Hematopoietic multipotent progenitor cell treated with erythropoietin and hydrocortisone succinate and interleukin-3 and kit ligand, for 15 days (in vitro differentiated cells): ENCODE measurements around the gene RNU7-1.
A peak's percentile ranks its signal among the peaks of the same experiment; 100 is the strongest.
"Not testable (repeated sequence)": the region's sequence is repeated elsewhere in the genome, so short reads cannot be mapped to it uniquely, and the experiment has no call there.

Source experiments
- DNase-seq: peaks from one replicate; pipeline ENCODE4 v3.0.0-alpha.2; 2015; ENCODE audit warnings: low spot score

RNU7-1 gene

DNA sequence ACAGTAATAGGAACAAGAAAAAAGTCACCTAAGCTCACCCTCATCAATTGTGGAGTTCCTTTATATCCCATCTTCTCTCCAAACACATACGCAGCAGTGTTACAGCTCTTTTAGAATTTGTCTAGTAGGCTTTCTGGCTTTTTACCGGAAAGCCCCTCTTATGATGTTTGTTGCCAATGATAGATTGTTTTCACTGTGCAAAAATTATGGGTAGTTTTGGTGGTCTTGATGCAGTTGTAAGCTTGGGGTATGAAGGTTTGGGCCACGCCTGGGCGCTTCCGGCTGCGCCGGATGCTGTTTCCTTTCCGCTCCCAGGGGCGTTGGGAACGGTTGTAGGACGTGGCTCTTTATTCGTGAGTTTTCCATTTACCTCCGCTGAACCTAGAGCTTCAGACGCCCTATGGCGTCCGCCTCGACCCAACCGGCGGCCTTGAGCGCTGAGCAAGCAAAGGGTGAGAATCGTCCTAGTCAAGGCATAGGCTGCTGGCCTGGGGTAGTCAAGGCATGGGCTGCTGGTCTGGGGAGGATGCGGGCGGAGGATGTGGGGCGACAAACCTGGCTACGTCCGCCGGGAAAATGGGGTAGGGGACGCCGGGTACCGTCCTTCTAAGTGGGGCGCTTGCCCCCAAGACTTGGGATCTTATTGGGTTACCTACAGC is at the start of gene RNU7-1, which contains the start of gene C12orf57:
RNU7-1 (plus strand) TSS at position 95 of the 659 bp plus-strand sequence.
C12orf57 (plus strand) TSS at position 301 of the 659 bp plus-strand sequence; CDS start at position 401, 100 bp downstream.
- DNase-seq = peak; percentile 84

DNA sequence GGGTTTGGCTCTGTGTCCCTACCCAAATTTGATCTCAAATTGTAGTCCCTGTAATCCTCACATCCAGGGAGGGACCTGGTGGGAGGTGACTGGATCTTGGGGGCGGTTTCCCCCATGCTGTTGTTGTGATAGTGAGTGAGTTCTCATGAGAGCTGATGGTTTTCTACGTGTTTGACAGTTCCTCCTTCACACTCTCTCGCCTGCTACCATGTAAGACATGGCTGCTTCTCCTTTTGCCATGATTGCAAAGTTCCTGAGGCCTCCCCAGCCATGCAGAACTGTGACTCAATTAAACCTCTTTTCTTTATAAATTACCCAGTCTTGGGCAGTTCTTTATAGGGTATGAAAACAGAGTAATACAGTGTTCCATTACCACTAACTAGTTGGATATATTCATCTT is 49.3 kb upstream of the RNU7-1 start:
- no peak for DNase-seq

DNA sequence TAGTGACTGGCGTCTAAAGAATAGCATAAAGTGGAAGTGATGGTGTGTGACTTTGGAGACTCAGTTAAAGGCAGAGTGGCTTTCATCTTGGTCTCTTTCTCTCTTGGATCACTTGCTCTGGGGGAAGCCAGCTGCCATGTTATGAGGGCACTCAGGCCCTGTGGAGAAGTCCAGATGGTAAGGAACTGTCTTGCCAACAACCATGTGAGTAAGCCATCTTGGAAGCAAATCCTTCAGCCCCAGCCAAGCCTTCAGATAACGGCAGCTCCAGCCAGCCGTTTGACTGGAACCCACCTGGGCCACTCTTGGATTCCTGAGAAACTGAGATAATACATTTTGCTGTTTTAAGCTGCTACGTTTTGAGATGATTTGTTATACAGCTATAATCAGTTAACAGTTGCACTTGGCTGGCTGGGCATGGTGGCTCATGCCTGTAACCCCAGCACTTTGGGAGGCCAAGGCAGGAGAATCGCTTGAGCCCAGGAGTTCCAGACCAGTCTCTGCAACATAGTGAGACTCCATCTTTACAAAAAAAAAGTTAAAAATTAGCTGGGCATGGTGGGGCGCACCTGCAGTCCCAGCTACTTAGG is 46.7 kb upstream of the RNU7-1 start:
- DNase-seq = no peak

DNA sequence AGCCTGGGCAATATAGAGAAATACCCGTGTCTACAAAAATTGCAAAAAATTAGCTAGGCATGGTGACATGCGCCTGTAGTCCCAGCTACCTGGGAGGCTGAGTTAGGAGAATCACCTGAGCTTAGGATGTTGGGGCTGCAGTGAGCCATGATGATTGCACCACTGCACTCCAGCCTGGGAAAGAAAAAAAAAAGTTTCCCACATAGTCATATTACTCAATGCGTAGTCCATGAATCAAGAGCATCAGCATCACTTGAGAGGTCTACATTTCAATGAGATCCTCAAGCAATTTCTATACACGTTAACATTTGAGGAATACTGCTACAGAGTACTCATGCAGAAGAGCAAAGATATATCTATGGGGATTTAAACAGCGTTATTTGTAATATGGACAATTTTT is 44.2 kb upstream of the RNU7-1 start:
- no peak for DNase-seq

DNA sequence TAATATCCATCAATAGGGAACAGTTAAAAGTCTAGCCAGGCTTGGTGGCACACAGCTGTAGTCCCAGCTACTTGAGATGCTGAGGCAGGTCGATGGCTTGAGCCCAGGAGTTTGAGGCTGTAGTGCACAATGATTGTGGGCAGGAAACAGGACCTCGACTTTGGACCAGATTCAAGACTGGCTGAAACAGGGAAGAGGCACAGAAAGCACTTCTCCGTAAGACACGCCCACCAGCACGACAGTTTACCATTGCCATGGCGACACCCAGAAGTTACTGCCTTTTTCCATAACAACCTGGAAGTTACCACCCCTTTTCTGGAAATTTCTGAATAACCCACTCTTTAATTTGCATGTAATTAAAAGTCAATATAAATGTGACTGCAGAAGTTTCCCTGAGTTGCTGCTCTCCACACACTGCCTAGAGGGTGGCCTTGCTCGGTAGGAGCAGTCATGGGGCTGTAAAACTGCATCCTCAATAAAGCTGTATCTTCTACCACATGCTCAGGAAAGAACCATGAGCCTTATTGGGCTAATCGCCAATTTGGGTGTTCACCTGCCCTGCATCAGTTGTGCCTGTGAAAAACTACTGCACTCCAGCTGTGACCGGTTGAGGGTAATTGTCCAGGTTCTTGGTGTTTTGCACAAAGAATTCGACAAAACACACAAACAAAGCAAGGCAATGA is 43.6 kb upstream of the RNU7-1 start:
- DNase-seq = peak; percentile 39

DNA sequence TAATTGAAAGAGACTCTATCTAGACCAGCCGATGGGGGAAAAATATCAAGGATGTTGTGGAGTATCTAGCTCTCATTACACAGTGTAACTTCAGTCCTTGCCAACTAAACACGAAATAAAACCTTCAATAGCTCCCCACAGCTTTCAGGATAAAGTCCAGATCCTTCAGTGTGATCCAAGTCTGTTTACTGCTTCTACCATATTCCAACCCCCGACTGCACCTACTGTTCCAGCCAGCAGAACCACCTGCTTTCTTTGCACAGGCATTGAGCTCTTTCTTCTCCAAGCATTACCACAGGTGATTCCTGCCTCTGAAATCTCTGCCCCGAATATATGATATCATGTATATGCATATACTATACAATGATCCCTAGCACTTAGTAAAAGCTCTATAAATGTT is 41.2 kb upstream of the RNU7-1 start:
- no peak for DNase-seq

DNA sequence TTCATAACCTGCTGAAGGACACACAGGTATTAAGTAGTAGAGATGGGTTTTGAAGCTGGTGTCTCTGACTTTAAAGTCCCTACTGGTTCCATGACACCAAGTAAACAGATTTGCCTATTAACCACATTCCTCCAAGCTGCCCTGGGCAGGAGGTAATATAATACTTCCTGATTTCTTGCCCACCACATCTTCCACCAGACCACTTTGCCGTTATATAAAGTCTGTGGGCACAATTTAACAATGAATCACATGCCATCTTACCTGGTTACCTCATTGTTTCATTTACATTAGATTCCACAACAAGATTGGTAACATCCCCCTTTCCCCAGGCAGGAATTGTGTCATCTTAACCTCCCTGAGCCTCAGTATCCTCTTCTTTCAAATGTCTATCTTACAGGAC is 39.9 kb upstream of the RNU7-1 start:
- no peak for DNase-seq

DNA sequence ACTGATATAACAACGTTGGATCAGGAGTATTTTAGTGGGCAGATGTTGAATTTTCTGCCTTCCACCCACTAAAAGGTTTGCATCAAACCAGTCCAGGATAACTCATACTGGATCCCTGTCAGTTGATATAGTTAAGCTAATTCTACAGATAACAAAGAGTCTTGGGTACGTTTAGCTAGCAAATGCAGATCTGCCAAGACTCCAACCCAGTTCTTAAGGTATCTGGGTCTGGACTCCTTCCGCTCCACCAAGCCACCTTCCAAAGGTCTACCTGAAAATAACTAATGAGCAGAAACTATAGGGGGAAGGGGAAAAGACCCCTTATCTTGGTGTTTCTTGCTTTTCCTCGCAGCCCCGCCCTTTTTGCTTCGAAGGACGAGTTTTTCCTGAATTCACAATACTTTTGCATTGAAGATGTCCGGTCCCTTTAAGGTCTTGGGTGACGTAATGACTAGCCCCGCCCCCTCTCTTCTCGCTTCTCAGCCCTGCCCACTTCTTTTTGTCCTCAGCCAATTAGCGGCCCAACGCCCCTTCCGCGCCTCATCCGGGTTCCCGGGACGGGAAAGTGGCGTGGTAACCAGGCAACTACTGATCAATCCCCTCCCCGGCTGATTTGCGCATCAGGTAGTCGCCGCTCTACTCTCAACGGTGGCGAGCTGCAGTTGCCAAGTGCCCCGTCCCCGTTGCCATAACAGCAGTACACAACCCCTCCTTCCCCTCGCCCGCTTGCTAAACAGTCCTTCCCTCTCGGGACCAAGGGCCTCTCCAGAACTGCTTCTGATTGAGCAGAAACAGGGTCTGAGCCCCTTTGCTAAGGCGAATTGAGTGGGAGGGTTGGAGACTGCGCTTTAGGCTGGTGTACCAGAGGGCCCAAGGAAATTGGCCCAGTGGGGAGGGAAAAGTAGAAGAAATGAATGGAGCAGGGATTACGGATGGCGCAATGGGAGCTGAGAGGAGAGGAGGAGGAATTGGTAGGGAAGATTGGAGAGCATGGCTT is 39.0 kb upstream of the RNU7-1 start, which contains the start of gene LRRC23:
LRRC23 (plus strand) TSS at position 543 of the 997 bp plus-strand sequence. CDS start 812 bp downstream, outside the sequence.
- DNase-seq = peak; percentile 97

DNA sequence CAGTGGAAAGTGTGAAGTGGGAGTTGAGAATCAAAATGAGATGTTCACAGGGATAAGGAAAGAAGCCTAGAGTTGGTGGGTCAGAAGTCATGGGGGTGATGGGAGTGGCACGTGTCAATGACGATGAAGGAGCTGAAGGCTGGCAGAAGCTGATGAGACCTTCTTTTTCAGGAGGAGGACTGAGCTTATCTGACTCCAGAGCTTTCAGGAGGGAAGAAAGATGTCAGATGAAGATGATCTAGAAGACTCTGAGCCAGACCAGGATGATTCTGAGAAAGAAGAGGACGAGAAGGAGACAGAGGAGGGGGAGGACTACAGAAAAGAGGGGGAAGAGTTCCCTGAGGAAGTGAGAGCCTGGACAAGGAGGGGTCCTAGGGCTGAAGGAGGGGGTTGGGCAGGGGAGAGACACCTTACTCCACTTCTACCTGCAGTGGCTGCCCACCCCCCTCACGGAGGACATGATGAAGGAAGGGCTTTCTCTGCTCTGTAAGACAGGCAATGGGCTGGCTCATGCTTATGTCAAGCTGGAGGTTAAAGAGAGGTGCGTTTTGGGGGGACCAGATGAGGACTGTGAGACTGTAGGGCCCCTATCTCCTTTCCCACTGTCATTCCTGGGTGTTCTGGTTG is 38.1 kb upstream of the RNU7-1 start:
- DNase-seq = no peak

DNA sequence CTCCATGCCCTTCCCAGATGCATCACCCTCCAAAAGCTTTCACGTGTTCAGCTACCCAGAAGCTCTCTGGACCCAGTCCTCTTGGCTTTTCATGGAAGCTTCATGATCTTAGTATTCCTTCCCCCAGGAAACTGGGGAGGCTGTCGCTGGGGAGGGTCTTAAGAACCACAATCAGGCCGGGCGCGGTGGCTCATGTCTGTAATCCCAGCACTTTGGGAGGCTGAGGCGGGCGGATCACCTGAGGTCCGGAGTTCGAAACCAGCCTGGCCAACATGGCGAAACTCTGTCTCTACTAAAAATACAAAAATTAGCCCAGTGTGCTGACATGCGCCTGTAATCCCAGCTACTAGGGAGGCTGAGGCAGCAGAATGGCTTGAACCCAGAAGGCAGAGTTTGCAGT is 35.5 kb upstream of the RNU7-1 start:
- not testable (repeated sequence) for DNase-seq

DNA sequence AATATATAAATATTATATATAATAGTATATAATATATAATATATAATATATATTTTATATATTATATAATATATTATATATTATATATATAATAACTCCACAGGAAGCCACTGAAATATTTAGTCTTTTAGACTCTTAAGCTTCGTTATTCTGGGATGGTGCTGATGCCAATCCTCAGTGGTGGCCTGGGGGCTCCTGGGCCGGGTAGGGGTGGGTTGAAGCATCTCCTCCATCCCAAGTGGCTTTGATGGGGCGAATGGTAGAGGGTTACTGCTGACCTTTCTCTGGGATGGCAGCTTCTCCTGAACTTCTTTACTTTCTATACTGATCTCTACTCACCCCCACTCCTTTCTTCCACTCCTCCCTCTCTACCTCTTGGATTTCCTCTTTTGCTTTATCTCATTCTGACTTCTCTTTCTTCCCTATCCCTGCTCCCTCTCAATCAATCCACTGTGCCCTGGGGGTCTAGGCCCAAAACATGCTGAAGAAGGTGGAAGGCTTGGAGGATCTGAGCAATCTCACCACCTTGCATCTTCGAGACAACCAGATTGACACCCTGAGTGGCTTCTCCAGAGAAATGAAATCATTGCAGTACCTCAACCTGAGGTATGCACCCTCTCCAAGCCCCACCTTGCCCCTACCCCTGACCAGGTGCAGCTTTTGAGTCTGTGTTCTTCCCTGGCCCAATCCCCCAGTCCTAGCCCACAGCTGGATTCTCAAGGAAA is 34.0 kb upstream of the RNU7-1 start:
- DNase-seq = no peak

DNA sequence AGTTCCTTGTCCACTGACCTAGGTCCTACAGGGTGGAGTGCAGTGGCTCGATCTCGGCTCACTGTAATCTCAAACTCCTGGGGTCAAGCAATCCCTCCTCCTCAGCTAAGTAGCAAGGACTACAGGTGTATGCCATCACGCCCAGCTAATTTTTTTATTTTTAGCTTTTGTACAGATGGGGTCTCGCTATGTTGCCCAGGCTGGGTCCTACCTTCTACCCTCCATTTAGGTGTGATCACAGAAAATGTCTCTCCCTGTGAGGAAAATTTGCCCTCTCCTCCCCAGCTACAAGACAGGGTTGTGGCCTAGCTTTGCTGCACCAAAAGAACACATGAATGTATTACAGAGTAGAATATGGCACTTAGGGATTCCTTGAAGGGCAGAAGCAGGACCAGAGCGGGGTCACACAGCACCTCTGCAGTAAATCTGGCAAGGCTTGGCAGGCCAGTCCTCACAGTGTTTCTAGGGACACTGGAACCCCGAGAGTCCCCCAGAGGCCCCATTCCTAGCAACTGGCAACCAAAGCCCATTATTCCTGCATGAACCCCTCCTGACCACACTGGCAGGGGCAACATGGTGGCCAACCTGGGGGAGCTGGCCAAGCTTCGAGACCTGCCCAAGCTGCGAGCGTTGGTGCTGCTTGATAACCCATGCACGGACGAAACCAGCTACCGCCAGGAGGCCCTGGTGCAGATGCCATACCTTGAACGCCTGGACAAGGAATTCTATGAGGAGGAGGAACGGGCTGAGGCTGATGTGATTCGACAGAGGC is 31.3 kb upstream of the RNU7-1 start:
- DNase-seq = no peak

DNA sequence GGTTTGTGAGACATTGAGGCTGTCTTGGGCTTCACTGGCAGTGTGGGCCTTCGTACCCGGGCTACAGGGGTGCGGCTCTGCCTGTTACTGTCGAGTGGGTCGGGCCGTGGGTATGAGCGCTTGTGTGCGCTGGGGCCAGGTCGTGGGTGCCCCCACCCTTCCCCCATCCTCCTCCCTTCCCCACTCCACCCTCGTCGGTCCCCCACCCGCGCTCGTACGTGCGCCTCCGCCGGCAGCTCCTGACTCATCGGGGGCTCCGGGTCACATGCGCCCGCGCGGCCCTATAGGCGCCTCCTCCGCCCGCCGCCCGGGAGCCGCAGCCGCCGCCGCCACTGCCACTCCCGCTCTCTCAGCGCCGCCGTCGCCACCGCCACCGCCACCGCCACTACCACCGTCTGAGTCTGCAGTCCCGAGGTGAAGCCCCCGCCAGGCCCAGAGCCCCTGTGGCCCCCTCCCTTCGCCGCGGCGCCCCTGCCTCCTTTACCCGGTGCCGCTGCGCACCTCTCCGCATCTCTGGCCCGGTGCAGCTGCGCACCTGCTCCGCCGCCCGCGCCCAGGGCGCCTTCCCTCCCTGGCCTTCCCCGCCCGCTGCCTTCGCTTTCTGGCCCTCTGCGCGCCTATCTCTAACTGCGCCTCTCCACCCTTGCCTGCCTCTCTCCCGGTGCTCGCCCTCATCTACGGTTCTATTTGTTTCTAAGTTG is 29.2 kb upstream of the RNU7-1 start, which contains the start of gene ENO2:
ENO2 (plus strand) TSS at position 335 of the 701 bp plus-strand sequence. CDS start 1,253 bp downstream, outside the sequence.
- DNase-seq = peak; percentile 62

DNA sequence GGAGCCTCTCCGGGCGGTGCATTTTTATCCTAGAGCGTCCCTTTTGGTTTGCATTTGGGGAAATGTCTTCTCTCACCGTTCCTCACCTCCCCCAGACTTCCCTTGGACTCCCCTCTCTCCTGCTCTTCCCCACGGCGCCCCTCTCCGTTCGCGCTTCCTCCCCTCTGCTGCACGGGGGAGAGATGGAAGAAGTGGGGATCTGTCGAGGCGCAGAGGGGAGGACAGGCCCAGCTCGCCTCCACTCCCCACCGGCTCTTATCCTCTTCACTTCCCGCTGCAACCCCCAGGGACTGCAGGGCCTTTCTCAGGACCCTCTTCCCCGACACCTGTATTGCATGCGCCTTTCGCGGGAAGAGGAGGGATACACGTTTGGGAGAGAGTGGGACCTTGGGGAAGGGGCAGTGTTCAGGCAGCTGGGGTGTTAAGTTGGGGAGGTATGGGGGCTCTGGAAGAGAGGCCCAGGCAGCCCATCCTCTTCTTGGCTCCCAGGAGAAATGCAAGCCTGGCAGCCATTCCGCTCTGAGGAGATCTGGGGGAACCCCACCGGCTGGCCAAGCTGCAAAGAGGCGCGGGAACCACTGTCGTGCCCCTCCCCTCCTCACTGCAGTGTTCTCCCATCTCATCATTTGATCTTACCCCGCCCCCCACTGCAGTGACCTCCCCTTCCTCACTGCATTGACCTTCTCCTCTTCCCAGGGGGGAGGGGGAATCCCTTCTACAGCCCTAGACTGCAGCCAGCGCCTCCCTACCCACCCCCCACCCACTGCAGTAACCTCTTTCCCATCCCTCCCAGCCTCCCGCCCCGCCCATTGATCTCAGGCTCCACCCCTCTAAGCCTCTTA is 28.4 kb upstream of the RNU7-1 start:
- DNase-seq = no peak

DNA sequence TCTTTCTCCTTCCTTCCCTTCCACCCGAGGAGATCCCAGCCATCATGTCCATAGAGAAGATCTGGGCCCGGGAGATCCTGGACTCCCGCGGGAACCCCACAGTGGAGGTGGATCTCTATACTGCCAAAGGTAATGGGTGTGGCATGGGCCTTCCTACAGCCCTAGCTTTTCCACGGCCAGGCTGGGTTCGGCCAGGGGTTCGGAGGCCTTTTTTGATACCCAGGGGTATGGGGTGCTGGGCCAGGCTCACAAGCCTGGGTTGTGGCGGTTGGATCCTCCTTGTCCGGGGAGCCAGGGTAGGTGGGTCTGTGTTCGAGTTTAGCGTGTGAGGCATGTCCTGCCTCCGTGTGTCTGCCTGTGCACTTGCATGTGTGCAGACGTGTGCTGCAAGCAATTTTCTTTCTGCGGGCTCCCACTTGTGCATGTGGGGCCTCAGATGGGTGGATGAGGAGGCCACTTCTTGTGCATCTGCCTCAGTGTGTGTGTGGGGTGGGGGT is 27.8 kb upstream of the RNU7-1 start:
- no peak for DNase-seq

DNA sequence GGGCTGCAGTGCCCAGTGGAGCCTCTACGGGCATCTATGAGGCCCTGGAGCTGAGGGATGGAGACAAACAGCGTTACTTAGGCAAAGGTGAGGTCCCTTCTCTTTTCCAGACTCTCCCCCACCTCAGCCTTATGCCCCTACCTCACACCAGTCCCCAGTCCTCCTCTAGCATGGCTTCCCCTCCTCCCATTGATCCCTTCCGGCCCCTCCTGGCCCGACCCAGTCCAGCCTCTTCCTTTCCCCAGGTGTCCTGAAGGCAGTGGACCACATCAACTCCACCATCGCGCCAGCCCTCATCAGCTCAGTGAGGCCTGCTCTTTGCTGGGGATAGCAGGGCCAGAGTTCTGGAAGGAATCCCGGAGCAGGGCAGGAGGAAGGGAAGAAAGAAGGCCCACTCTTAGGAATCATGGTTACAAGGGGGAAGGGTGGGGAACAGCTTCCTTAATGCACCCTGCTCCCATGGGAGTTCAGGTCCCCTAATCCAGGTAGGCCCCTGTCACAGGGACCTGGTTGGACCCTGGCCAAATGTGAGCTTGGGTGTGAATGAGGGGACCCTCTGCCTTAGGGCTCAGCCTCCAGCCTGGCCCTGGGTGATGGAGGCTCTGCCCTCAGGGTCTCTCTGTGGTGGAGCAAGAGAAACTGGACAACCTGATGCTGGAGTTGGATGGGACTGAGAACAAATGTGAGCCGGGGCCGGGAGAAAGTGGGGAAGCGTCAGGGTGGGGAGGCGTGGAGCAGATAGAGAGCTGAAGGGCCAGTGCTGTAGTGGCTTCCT is 27.0 kb upstream of the RNU7-1 start:
- DNase-seq = no peak
